NCI-H524 treated with DMSO at 0.1 percent for 48 hours (cell line): ENCODE data around the gene EYA3.
"Not testable (repeated sequence)": the region's sequence is repeated elsewhere in the genome, so short reads cannot be mapped to it uniquely, and the experiment has no call there.

ENCODE experiments used
- DNase-seq: peaks from one replicate; lab custom pipeline; 2025; lab: John Stamatoyannopoulos, UW

EYA3 gene

GRCh38 chr1:28027238-28027637 is 61.2 kb downstream of the EYA3 start:
- DNase-seq: no peak

- DNase-seq: no peak
Observed at GRCh38 chr1:28026329-28026728, 62.1 kb downstream of the EYA3 start.

- DNase-seq: no peak
Observed at GRCh38 chr1:28021064-28021463, 67.3 kb downstream of the EYA3 start.

GRCh38 chr1:28010969-28011368 is 77.4 kb downstream of the EYA3 start:
- no peak for DNase-seq

- DNase-seq: not testable (repeated sequence)
Observed at GRCh38 chr1:28003117-28003516, 85.3 kb downstream of the EYA3 start.

- DNase-seq: no peak
Observed at GRCh38 chr1:28002600-28002999, 85.8 kb downstream of the EYA3 start.

- no peak for DNase-seq
Observed at GRCh38 chr1:27999055-27999454, 89.4 kb downstream of the EYA3 start.

GRCh38 chr1:27994526-27994925 is 93.9 kb downstream of the EYA3 start:
- DNase-seq: not testable (repeated sequence)

- no peak for DNase-seq
Observed at GRCh38 chr1:27994060-27994459, 94.3 kb downstream of the EYA3 start.

GRCh38 chr1:27993241-27993640 is 95.2 kb downstream of the EYA3 start:
- DNase-seq: no peak

- DNase-seq: no peak
Observed at GRCh38 chr1:27992276-27992675, 96.1 kb downstream of the EYA3 start.

GRCh38 chr1:27990920-27991537 is 97.4 kb downstream of the EYA3 start:
- DNase-seq: no peak

GRCh38 chr1:27981145-27981544 is 107.3 kb downstream of the EYA3 start:
- DNase-seq: no peak

- DNase-seq: no peak
Observed at GRCh38 chr1:27980216-27980845, 108.1 kb downstream of the EYA3 start.

GRCh38 chr1:27979859-27980201 is 108.6 kb downstream of the EYA3 start:
- DNase-seq: no peak

- no peak for DNase-seq
Observed at GRCh38 chr1:27979151-27979858, 109.1 kb downstream of the EYA3 start.

GRCh38 chr1:27974417-27974781 is 114.0 kb downstream of the EYA3 start:
- DNase-seq: no peak

- DNase-seq: no peak
Observed at GRCh38 chr1:27973771-27974416, 114.5 kb downstream of the EYA3 start.

- no peak for DNase-seq
Observed at GRCh38 chr1:27972141-27972540, 116.3 kb downstream of the EYA3 start.

GRCh38 chr1:27971674-27972073 is 116.7 kb downstream of the EYA3 start:
- DNase-seq: no peak

- DNase-seq: no peak
Observed at GRCh38 chr1:27970401-27970800, 118.0 kb downstream of the EYA3 start.

- no peak for DNase-seq
Observed at GRCh38 chr1:27968692-27969091, 119.7 kb downstream of the EYA3 start.

GRCh38 chr1:27967884-27968466 is 120.4 kb downstream of the EYA3 start:
- DNase-seq: no peak
